Head of caudate nucleus (tissue), 42 donors: Measurements from ENCODE around the gene C1orf167.

Experiments
- DNase-seq, 42 donors: peaks; one replicate each; pipeline versions ENCODE4 v3.0.0 to v3.0.0-alpha.2; 2020 to 2021; ENCODE audit warnings: mixed read lengths in 7 of 42
- intact Hi-C: fragments of 100-400 bp; cut with DNase I; formaldehyde crosslinking; loops from one replicate; pipeline ENCODE4 v1.15.0; 2022

C1orf167 gene

DNA sequence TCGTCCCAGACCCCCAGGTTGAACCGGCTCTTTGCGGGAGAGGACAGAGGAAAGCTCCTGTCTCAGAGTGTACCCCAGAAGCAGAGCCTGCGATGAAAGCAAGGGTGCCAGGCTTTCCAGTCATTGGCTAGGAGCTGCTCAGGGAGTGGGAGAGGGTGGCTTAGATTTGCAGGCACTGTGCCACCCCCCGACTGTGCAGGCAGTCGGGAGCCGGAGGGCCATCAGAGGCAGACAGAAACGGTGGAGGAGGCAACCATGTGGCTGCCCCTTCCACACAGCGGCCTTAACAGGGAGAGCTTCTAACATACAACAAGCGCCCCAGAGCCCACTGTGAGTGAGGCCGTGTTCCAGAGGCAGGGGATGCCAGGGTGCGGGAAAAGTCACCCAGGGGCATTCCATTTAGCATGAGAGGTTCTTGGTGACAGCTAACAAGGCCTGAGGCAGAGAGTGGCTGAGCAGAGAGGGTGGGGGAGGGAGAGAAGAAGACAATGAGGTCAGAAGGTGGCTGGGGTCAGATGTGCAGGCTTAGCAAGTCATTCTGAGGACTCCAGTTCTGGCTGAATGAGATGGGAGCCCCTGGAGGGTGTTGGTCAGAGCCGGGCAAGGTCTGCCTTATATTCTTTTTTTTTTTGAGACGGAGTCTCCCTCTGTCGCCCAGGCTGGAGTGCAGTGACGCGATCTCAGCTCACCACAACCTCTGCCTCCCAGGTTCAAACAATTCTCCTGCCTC lies 9.5 kb upstream of the C1orf167 start:
- intact Hi-C loops = no loop called here
- no peak for DNase-seq

DNA sequence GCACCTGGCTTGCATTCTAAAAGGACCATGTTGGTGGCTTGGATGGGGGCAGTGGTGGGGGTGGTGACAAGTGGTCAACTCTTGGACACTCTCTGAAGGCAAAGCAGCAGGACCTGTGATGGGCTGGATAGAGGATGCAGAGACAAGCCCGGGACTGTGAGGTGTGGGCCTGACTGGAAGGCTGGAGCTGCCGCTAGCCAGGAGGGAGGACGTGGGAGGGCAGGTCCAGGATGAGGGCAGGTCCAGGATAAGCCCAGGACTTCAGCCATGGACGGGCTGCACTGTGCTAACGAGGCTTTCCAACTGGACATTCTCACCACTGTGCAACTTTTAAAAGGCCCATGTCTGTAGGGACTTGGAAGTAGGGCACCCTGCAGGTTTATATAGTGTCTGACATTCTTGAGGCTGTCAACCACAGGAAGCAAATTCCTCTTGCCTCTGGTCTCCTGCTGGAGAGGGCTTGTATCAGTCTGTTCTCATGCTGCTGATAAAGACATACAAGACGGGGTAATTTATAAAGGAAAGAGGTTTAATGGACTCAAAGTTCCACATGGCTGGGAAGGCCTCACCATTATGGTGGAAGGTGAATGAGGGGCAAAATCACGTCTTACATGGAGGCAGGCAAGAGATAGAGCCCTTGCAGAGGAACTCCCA lies 8.3 kb upstream of the C1orf167 start:
- intact Hi-C loops = no loop called here
- no peak for DNase-seq

DNA sequence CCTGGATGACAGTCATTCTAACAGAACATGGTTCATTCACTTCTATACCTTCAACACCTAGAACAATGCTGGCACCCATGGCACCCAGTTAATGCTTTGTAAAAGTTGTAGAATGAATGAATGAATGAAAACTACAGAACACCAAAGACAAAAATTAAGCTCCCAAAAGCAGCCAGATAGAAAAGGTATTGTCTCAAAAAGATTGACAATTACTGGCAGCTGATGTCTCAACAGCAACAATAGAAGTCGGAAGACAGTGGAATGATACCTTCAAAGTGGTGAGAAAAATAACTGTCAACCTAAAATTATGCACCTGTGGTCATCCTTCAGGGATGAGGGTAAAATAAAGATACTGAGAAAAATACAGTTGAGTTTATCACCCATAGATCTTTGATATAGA lies 4.9 kb upstream of the C1orf167 start:
- intact Hi-C loops = no loop called here
- DNase-seq = no peak

DNA sequence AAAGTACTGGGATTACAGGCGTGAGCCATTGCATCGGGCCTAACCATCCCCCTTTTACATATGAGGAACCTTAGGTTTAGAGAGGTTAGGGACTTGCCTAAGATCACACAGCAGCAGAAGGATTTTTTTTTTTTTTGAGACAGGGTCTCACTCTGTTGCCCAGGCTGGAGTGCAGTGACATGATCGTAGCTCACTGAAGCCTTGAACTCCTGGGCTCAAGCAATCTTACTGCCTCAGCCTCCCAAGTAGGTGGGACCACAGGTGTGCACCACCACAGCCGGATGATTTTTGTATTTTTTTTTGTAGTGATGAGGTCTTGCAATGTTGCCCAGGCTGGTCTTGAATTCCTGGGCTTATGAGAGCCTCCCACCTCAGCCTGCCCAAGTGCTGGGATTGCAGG lies 2.2 kb upstream of the C1orf167 start:
- intact Hi-C loops = no loop called here

DNA sequence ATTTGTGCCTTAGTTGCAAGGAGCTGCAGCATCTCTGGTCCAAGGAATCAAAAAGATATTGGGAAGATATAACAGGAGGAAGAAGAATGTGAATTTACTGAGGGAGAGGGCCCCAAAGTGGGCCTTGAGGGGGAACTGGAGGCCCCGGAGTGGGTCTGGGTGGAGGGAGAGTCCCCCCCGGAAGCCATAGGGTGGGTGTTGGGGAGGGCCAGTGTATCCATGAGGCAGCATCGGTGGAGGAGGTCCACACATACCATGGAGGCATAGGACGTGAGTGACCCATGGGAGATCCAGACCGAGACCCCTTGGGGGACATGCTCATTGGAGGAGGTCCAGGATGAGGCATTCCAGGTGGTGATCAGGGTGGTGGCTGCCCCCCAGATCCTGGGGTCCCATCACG lies 708 bp upstream of the C1orf167 start:
- no peak for DNase-seq
- intact Hi-C loops = no loop called here

More for the DNA sequence above, 2.2 kb upstream of the C1orf167 start:
- no peak for DNase-seq

DNA sequence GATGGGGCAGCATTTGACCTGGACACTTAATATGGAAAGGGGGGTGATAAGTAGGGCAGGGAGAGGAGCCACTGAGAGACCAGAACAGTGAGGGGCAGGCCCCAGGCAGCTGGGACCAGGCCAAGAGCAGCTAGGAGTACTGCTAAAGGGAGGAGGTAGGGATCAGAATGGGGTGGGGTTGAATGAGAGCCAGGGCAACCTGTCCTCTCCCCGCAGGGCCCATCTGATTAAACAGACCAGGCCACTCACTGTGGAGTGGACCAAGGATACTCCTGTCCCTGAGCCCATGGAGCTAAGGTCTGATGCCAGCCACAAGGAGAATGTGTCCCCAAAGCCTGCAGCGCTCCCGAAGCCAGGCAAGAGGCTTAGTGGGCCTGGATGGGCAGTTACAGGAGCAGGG lies 2.1 kb downstream of the C1orf167 start:
- intact Hi-C loops = no loop called here

DNA sequence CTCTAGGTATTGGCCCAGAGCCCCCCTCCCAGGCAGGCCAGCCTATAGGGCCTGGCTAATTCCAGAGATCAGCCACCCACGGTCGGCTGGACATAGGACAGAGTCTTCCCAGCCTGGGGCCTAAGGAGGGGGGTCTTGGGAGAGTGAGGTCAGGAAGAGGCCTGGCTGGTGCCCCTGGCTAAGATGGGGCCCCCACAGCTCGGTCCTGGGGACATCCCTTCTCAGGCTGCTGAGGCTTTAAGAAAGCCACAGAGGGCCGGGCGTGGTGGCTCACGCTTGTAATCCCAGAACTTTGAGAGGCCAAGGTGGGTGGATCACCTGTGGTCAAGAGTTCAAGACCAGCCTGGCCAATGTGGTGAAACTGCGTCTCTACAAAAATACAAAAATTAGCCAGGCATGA lies 2.5 kb downstream of the C1orf167 start:
- intact Hi-C loops = no loop called here
- no peak for DNase-seq

More for the DNA sequence above, 2.1 kb downstream of the C1orf167 start:
- no peak for DNase-seq

DNA sequence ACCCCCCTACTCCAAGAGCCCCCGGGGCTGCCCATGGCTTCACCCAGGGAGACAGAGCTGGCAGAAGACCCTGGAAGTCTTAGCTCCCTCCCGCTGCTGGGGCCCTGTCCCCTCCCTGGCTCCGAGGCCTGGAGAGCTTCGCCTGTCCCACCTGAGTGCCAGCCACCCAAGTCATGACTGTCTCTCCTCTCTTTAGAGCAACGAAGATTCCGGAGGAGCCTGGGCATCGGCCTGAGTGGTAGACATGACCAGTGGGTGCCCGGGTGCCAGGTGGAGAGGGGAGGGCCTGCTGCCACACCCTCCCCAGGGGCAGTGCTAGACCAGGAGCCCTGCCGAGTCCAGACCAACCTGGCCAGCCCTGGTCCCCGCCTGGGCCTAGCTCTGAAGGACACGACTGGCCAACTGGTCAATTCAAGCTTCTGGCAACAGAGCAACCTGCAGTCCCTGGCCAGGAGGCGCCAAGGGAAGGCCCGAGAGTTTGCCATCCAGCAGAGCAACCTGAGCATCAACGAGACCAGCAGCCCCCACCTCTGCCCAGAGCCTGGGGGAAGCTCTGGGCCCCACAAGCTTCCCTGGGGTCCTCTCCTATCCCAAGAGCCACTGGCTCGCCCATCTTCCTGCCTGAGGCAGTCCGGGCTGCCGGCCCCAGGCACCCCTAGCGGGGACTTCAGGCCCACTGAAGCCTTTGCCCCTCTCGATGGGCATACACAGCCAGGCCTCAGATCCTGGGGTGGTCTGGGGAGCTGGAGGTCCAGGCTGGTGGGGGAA lies 3.9 kb downstream of the C1orf167 start:
- intact Hi-C loops = no loop called here

DNA sequence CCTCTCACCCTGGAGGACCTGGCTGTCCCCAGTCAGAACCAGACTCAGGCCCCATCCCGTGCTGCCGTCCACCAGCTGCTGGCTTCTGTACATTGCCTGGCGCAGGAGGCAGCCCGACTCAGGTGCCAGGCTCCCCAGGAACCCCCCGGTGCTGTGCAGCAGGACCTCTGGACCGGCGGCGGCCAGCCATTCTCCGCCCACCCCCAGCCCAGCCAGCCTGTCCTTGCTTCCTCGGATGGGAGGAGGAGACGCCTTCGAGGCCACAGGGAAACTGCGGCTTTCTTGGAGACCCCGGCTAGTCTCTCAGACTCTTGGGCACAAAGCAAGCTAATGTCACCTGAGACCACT lies 4.4 kb downstream of the C1orf167 start:
- intact Hi-C loops = no loop called here
- no peak for DNase-seq

More for the DNA sequence above, 3.9 kb downstream of the C1orf167 start:
- no peak for DNase-seq

DNA sequence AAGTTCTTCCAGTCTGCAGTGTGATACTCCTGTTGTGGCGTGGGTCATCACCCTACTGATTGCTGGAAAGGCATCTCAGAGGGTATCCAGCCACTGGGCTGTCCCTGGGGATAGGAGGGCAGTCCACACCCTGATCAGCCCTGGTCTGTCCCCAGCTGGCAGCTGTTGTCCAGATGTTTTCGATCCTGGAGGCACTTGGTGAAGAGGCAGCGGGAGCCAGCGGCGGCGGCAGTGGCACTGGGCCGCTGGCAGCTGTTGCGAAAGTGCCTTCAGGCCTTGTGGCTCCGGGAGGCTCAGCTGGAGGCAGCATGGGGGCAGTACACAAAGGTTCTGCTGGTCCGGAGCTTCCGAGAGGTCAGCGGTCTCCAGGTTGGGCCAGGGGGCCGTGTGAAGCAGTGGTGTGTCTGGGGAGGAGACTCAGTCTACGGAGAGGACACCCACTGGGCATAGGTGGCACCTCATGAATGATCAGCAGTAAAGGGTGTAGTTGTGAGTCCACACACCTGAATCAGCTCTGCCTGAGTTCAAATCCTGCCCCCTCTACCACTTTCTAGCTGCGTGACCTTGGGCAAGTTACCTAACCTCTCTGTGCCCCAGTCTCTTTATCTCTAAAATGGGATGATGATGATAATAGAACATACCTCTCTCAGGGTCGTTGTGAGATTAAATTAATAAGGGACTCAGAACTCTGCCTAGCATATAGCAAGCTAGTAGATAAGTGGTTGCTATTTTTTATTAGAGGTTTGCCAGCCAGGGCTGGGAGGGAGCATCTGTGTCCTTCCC lies 6.1 kb downstream of the C1orf167 start:
- intact Hi-C loops = no loop called here

DNA sequence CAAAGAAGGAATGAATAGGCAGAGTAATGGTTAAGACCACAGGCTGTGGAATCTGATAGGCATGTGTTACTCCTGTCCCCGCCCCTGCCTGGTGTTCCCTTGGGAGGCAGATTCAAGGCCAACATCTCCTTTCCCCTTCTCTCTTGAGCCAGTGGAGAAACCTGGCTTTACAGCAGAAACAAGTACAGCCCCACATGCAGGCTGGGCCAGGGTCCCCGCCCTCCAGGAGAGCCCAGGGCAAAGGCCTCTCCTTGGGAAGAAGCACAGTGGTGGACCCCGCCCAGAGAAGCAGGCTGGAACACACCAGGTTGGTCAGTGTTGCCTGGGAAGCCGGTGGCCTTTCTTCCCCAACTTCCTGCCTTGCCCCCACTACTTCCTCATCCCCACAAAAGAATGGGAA lies 6.8 kb downstream of the C1orf167 start:
- intact Hi-C loops = no loop called here
- DNase-seq = no peak

More for the DNA sequence above, 6.1 kb downstream of the C1orf167 start:
- DNase-seq = no peak

DNA sequence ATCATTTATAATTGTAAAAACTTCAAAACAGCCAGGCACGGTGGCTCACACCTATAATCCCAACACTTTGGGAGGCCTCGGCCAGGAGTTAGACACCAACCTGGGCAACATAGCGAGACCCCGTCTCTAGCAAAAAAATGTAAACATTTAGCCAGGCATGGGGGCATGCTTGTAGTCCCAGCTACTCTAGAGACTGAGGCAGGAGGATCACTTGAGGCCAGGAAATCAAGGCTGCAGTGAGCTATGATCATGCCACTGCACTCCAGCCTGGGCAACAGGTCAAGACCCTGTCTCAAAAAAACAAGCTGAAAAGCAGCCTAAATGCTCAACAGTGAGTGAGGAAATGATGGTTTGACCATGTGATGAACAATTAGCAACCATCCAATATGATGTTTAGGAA lies 7.3 kb downstream of the C1orf167 start:
- intact Hi-C loops = no loop called here
- DNase-seq = no peak

DNA sequence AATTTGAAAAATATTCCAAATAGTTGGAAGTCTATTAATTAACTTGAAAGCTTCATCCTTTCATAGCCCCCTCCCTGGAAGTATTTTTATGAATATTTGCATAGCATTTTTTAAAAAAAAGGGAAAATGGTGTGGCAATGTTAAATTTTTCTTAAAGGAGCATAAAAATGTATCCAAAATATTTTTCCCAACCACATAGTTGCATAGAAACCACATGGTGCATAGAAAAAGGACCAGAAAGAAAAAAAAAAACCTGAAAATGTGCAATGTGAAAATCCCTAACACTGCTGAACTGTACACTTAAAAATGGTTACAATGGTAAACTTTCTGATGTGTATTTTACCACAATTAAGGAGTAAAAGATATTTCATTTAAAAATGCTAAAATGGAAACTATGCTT lies 8.0 kb downstream of the C1orf167 start:
- intact Hi-C loops = no loop called here
- DNase-seq = no peak

DNA sequence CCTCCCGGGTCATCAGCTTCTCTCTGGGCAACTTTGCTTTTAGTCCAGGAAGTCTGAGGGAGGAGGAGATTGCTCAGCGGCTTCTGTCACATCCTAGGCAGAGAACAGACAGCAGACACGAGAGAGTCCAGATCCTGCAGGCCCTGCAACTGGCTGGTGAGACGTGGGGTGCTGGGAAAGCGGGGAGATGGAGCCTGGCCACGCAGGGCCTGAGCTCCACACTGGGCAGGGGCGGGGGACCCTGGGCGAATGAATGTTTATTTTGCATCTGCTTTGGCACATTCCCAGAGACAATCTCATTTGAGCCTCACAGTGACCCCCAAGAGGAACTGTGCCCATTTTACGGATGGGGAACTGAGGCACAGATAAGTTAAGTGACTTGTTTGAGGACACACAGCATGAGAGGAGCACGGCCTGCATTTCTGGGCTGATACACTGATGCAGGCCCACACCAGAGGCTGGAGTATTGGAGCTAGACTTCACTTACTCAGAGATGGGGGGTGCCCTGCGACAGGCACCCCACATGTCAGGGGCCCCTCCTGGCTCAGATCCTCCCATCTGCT lies 9.6 kb downstream of the C1orf167 start:
- intact Hi-C loops = no loop called here

DNA sequence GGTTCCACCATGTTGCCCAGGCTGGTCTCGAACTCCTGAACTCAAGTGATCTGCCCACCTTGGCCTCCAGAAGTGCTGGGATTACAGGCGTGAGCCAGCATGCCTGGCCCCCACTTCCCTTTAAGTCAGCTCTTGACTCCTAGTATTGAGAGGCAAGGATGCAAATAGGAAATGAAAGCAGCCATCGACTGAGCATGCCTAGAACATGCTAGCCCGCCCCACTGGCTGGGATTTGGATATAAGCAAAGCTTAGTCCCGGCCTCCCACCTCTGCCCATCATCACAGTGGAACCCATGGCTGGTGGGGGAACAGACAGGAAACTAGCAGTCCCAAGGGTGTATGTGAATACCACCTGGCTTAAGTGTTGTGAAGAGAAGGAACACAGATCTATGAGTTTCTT lies 10.5 kb downstream of the C1orf167 start:
- intact Hi-C loops = no loop called here
- DNase-seq = no peak

More for the DNA sequence above, 9.6 kb downstream of the C1orf167 start:
- no peak for DNase-seq

DNA sequence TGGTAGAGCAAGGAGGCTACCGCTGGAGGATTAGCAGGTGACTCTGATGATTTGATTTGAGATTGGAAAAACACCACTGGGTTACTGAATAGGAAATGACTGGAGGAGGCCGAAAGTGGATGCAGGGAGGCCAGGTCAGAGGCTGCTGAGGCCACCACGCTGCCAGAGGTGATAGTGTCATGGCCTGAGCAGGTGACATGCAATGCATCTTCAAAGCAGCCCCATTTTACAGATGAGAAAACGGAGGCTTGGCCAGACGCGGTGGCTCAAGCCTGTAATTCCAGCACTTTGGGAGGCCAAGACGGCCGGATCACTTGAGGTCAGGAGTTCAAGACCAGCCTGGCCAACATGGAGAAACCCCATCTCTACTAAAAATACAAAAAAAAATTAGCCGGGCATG lies 12.8 kb downstream of the C1orf167 start:
- no peak for DNase-seq
- intact Hi-C loops = no loop called here

DNA sequence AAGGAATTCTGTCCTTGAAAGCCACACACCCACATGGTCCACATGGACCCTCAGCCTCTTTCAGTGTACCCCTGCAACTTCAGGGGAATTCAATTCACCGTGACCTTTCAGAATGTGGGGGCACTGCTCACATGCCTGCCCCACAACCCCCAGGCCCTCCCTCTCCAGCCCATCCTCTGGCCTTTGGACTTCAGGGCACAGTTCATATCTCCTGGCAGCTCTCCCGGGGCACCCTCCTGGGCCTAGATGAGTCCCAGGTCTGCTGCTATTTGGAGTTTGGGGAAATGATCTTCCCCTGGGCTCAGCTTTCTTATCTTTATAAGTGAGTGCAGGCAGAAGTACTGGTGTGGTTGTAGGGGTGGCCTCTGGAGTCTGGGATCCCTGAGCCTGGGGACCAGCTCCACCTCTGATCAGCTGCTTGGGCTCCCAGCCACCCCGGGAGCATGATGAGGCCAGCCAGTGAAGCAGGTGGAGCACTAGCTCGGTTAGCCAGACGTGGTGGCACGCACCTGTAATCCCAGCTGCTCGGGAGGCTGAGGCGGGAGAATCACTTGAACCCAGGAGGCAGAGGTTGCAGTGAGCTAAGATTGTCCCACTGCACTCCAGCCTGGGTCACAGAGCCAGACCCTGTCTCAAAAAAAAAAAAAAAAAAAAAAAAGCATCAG lies 15.8 kb downstream of the C1orf167 start:
- intact Hi-C loops = no loop called here
- no peak for DNase-seq

DNA sequence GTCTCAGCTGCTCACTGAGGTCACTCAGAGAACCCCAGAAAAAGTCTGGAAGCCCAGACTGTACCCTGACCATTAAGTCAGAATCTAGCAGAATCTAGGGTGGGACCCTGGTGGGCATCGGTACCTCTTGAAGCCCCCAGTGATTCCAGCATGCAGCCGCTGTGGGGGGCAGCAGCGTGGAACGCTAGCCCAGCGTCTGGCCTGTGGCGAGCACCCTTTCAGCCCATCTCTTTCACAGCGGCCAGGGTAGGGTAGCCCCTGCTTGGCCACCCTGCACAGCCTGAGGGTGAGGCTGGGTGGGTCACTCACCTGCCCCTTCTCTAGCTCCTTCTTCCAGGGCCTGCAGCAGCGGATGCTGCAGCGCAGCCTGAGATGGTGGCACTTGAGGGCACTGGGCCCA lies 16.3 kb downstream of the C1orf167 start:
- intact Hi-C loops = no loop called here

More for the DNA sequence above, 16.3 kb downstream of the C1orf167 start:
- DNase-seq = no peak
